ENCODE results near the gene TOMM5. TPM values are rescaled to one million over a fixed set of nuclear protein-coding genes. Genes with fewer than 3 reads are reported as not detected.
"Not testable (repeated sequence)": the region's sequence is repeated elsewhere in the genome, so short reads cannot be mapped to it uniquely, and the experiment has no call there.

The TOMM5 gene
- polyA plus RNA-seq, 4 donors, result 125 to 138 (median 129) TPM

DNA sequence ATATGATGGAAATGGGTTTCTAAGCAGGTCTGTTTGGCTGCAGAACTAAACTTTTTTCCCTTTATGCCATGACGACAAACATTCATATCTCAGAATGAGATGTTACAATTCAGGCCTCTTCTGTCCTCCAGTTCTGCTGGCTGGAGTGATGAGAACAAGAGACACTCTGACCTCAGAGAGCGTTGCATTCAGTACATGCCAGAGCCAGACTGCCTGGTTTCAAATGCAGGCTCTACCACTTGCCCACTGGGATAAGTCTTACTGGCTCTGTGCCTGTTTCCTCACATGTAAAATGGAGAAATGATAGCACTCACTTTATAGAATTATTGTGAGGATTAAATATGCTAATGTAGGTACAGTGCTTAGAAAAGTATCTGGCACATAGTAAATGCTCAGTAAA lies 24.8 kb upstream of the TOMM5 start:
- no peak for DNase-seq (ENCODE audit: low read depth in 4 of 4, low spot score in 3 of 4)

DNA sequence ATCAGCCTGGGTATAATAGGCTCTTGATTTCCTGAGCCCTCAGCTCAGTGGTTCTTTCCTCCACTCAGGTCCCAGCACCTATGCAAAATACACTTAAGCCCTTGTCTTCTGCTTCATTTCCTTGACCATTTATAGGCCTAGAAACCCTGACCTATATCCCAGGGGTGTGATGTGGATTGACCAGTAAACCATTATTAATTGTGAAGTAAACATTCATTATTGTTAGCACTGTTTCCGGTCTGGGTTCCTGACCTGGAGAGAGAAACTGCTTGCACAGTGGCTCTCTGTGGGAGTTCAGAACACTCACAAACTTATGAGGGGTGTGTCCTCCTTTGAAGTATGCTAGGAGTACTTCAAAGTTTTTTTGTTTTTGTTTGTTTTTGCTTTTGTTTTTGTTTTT lies 19.6 kb upstream of the TOMM5 start:
- no peak for DNase-seq (ENCODE audit: low read depth in 4 of 4, low spot score in 3 of 4)

DNA sequence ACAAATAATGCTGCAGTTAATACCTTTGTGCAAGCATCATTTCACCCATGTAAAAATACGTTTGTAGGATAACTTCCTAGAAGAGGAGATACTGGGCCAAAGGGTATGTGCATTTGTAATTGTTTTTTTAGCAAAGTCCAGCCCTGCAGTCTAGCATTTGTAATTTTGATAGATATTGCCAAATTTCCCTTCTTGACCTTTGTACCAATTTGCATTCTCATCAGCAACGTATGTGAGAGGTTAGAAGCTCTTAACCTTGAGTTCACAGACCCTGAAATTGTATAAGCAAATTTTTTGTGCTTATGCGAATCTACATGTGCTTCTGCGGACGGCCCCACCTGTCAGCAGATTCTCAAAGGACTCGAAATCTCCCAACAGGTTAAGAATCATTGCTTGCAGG lies 18.6 kb upstream of the TOMM5 start:
- DNase-seq (ENCODE audit: low read depth in 4 of 4, low spot score in 3 of 4), result no peak

DNA sequence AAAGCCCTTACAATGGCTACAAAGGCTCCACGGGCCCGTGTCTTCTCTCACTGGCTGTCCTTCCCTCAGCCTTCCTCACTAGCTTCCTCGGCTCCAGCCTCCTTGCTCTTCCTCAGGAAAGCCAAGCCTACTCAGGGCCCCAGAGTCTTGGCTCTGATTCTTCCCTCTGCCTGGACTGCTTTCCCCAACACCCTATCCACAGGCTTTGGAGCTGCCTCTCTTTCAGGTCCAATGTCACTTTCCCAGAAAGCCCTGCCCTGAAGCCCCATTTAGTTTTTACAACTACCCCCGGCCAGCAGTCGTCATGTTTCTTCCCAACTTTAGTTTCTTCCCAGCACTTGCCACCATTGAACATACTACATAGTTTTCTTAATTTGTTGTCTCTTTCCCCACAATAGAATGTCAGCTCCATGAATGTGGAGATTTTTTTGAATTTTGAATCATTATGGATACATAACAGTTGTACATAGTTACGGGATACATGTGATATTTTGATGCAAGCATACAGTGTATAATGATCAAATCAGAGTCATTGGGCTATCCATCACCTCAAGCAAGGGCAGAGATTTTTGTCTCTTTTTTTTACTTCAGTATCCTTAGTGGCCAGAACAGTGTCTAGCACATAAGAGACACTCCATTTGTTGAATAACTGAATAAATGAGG lies 17.5 kb upstream of the TOMM5 start:
- DNase-seq (ENCODE audit: low read depth in 4 of 4, low spot score in 3 of 4), result no peak

DNA sequence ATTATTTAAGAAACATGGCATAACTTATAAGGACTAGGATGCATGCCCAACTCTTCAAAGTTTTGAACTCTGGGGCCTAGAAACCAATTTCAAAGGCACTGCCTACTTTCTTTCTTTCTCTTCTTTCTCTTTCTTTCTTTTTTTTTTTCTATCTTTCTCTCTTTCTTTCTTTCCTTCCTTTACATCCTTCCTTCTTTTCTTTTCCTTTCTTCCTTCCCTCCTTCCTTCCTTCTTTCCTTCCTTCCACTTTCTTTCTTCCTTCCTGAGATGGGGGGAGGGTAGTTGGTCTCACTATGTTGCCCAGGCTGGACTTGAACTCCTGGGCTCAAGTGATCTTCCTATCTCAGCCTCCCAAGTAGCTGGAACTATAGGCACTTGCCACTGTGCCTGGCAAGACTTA lies 15.9 kb upstream of the TOMM5 start:
- no peak for DNase-seq (ENCODE audit: low read depth in 4 of 4, low spot score in 3 of 4)

DNA sequence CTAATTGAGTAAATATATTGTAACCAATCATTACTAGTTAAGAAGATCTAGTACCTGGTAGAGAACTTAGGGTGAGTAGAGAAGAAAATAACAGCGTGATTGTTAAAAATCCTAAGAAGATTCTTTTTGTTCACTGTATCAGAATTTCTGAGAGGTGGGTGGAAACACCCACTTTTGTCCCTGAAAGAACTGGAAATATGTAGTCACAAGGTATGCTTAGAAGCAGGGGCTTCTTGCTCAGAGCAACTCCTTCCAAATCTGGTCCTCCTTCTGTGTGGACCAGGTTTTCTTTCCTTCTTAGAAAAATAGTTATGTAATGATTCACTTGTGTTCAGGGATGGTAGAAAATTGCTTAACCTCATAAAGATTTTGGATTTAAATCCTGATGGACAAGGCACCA lies 11.9 kb upstream of the TOMM5 start:
- DNase-seq (ENCODE audit: low read depth in 4 of 4, low spot score in 3 of 4), result no peak

DNA sequence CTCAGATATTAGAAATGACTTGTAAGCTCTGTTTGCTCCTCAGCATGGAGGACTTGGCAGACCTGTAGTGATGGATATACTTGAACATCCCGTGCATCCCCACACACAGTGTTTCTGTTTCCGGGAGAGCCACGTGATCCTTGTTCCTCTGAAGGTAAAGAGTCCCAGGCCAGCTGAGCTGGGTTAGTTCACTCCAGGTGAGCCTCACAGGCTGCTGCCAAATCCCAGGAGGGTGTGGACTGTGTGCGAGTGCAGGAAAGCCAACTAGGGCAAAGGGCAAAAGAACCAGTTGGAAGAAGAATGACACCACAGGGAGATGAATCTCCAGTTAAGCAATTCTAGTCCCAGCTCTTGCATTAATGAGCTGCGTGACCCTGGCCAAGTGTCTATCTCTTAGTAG lies 10.4 kb upstream of the TOMM5 start:
- no peak for DNase-seq (ENCODE audit: low read depth in 4 of 4, low spot score in 3 of 4)

DNA sequence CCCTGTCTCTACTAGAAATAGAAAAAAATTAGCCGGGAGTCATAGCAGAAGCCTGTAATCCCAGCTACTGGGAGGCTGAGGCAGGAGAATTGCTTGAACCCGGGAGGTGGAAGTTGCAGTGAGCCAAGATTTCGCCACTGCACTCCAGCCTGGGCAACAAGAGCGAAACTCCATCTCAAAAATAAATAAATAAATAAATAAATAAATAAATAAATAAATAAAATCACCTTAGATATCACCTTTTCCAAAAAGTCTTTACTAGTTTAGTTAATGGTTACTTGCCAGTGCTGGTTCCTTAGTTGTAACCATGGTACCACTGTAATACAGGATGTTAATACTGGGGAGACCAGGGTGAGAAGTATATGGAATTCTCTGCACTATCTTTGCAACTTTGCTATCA lies 9.7 kb upstream of the TOMM5 start:
- DNase-seq (ENCODE audit: low read depth in 4 of 4, low spot score in 3 of 4), result not testable (repeated sequence)

DNA sequence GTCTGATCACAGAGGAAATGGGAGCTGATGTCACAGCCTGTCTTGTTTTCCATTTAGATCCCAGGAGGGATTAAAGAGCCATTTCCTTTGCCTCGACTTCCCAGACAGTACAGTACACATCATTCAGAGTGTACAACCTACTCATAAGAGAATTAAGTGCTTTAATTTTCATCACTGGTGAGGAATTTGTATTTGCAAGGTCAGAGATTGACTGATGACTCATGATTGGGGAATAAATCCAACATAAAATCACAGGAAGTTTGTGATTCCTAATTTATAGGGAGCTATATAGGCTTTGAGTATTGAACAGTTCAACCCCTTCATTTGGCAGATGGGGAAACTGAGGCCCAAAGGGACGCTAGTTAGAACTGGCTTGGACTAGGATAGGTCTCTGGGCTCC lies 4.1 kb upstream of the TOMM5 start:
- no peak for DNase-seq (ENCODE audit: low read depth in 4 of 4, low spot score in 3 of 4)

DNA sequence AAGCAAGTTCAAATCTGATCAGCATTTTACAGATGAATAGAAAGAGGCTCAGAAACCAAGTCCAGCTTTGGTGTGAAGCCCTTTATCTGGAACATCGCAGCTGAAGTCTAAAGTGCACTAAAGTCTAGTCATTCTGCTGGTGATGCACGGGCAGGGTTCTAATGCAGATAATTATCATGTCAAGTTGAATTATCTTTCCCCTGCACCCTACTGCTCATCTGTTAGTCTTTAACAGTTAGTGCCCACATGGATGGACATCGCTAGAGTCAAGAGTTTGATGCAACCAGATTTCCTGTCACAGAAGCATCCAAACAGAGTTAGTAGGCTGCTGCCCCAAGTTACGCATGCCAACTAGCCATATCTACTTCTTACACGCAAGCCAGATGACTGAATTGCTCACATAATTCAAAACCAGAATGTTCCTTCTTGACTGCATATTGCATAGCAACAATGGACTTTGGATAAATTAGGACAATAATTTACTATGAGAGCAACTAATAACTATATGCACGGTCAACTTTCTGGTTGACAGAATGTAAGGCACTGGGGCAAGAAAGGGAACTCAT lies 1.6 kb upstream of the TOMM5 start:
- DNase-seq (ENCODE audit: low read depth in 4 of 4, low spot score in 3 of 4), result no peak

DNA sequence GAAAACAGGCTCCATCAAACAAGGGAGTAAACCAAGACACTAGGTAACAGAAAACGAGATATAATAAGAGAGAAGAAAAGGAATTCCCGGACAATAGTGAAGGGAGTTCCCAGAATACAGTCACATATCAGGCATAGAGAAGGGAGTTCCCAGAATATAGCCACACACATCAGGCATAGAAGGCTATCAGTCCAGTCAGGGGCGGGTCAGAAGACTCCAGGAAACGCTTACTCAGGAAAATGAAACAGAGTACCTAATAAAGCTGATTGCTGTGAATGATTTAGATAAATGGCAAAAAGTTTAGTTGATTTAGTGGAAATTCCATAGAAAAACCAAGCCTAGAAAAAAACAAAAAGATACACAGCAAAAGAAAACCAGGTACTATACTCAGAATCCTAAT lies 4.9 kb downstream of the TOMM5 start:
- DNase-seq (ENCODE audit: low read depth in 4 of 4, low spot score in 3 of 4), result no peak

DNA sequence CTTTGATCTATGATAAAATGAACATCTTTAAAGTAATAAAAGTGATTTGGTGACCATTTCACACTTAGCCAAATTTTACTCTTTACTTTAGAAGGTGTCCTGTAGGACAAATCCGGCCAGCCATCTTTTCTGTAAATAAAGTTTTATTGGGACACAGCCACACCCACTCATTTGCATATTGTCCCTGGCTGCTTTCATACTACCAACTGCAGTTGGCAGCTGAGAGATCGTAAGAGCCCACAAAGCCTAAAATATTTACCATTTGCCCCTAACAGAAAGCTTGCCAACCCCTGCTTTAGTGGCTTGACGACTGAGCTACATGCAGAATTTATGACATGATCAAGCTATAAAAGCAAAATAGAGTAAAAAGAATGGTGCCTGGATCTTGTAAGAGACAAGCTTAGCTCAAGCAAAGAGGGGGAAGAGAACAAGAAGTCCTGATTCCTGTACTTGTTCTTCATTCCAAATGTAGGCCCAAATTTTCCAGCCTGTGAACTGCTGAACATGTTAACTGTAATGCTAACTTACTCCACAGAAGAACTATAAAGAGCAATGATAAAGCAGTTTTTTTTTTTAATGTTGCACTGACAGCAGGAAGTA lies 8.8 kb downstream of the TOMM5 start:
- DNase-seq (ENCODE audit: low read depth in 4 of 4, low spot score in 3 of 4), result no peak

DNA sequence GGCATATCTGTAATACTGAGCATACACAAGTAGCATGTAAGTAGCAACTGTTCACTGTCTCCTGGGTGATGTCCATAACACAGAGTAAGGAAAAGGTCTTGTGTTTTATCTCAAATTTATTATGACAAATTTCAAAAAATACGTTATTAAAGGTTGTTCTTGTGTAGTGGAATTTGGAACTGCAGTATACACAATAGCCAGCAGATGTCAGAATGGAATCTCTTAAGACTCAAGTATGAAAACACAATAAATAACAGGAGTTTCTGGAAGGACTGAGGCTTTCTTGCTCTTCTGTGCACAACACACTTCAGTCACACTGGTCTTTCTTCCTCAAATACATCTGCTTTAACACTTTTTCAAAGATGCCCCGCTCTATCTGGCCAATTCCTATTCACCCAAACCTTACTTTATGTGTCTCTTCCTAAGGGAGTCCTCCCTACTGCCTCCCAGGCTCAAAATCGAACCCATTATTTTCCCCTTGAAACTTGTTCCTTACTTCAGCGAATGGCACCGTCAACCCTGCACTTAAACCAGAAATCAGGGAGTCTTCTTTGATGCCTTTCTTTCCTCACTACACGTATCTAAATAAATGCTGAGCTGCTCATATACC lies 9.7 kb downstream of the TOMM5 start:
- DNase-seq (ENCODE audit: low read depth in 4 of 4, low spot score in 3 of 4), result no peak

DNA sequence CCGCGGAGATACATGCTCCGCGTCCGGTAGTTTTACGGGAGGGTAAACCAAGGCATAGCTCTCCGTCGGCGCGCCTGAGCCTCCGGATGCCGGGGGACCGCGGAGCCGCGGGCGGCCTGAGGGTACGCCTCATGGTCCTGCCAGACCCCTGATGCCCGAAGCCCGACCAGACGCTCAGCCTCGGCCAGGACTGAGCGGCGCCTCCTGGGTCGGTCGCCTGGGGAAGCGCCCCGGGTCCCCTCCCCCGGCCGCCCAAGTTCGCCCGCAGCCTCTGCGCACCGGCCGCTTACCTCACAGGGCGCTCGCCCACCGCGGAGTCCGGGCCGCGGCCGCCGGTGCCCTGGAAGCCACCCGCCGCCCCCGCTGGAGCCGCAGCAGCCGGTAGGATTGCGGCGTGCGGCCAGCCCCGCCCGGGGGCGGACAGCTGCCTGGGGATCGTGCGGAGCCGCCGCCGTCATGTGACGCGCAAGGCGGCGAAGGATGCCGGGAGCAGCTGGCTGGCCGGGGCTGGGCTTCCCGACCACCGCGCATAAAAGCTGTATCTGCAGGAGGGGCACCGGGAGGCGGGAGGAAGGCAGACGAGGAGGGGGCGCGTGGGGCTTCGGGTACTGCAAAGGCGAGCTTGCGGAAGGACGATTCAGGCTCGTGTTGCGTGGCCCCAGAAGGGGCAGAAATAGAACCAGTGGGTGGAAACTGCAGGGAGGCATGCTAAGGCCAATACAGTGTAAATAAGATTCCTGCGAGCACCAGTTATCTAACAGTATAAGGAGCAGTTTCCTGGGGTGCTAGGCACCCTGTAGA lies 16.3 kb downstream of the TOMM5 start, which contains the start of gene FBXO10:
TSS of gene FBXO10 (minus strand) at position 460 of the 801 bp plus-strand sequence. CDS start 34,612 bp downstream, outside the sequence.
- DNase-seq (ENCODE audit: low read depth in 4 of 4, low spot score in 3 of 4), result peak; percentile 65 to 69 (median 68)

DNA sequence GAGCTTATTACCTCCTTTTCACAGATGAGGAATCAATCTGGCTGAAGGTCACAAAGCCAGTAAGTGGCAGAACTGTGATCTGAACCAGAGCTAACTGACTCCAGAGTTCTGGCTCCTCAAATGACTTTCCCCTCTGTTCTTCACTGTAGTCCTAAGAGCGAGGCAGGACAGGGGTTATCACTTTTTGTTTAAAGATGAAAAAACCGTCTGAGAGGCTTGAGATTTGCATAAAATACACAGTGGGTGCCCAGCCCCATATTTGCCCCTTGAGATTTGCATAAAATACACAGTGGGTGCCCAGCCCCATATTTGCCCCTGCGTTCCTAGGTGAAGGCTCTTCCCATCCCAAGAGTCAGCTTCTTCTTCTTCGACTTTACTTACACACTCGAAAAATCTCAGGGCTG lies 16.9 kb downstream of the TOMM5 start:
- DNase-seq (ENCODE audit: low read depth in 4 of 4, low spot score in 3 of 4), result no peak

DNA sequence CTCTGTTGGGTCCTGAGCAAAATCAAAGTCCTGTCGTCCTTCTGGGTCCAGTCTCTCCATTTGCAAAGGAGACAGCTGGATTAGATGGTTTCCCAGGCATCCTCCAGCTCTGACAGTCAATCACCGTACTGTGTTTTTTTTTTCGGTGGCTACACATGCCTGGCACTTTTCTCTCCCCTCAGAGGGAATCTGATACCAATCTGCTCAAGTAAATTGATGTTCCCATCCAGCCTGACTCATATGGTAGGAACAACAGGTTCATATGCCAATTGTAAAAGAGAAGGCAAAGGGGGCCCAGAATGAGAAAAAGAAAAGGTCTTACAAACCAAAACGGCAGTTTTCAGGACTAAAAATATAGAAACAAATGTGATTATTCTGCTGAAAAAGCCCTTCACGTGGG lies 17.4 kb downstream of the TOMM5 start:
- no peak for DNase-seq (ENCODE audit: low read depth in 4 of 4, low spot score in 3 of 4)

DNA sequence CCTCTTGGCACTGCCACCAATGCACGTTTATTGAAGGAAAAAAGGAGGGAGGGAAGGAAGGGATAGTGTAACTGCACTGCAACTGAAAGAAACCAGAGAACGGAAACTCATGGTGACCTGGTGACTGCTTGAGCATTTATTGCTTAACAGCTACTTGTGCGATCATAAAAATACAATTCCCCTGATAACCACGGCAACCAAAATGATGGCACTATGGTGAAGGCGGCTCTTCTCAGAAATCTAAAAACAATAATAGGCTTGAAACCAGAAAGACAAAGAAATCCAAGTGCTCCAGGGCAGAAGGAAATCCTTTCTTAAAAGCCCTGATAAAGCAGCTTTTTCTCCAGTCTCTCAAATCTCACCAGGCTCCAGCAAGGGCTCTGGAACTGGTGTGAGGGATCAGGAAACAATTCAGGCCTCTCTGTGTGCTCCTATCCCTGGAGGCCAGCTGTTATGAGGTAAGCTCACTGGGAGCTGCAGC lies 18.1 kb downstream of the TOMM5 start:
- DNase-seq (ENCODE audit: low read depth in 4 of 4, low spot score in 3 of 4), result no peak

DNA sequence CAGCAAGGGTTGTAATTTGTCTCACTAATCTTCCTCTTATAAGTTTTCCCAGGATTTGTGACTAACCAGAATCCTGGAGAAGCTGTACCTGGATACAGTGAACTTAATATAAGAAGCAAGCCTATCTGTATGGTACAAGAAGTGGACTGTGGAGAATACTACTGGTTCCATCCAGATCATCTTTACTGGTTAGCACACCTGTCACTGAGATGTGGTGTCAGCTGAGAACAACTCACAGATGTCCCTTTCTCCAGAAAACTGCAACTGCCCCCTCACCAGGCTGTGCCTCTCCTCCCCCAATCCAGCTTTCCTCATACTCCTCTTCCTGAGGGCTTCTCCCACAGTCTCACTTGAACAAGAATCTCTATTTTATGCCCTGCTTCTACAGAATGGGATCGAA lies 21.1 kb downstream of the TOMM5 start:
- no peak for DNase-seq (ENCODE audit: low read depth in 4 of 4, low spot score in 3 of 4)

DNA sequence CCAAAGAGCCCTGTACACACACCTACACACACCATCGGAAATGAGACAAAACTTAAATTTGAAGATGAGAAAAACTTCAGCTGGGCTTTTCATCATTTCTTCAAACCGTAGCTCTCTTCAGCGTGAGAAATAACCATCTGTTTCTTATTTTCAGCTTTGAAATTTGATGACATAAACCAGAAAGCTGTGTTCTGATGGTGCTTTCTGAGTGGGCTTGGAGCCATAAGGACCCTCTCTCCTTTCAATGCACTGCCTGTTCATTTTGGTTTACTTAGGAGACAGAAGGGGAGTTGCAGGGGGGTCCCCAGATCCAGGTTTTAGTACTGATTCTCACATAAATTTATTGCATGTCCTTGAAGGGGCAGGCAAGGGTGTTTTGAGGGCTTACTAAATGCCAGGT lies 25.7 kb downstream of the TOMM5 start:
- DNase-seq (ENCODE audit: low read depth in 4 of 4, low spot score in 3 of 4), result no peak

DNA sequence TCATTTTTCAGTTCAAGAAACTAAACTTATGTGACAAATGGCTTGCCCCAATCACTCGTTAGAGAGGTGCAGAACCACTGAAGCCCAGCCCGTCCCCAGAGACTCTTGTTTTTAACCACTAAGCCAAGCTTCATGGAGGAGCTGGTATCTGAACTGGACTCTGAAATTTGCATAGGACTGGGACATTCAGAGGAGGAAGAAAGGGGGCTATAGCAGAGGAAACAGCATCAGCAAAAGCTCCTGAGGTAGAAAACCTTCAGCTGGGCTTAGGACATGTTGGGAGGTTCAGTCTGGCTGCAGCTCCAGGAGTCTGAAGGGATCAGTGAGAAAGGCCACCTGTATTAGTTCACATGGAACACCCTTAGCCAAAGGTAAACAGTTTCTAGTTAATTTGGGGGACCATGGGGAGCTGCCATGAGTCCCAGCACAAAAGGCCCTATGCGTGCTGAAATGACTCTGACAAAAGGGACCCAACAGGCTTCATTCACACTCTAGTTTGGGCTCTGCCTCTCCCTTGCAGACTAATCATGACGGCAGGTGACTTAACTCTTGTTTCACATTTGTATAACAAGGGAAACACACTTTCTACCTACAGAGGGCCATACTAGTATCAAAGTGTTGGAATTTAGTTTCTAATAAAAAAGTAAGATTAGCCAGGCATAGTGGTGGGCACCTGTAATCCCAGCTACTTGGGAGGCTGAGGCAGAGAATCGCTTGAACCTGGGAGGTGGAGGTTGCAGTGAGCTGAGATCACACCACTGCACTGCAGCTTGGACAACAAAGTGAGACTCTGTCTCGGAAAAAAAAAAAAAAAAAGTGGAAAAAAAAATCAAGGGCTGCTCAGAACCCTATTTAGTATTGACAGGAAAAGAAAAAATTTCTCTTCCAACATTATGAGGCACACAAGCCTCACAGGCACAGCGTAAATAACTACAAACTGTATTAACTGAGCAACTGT lies 26.5 kb downstream of the TOMM5 start:
- DNase-seq (ENCODE audit: low read depth in 4 of 4, low spot score in 3 of 4), result no peak
